Activated CD4-positive, alpha-beta T cell treated with anti-CD3 and anti-CD28 coated beads, Interleukin-2, amount 50 U/mL, for 1 hour (primary cell): Measurements from ENCODE around the gene MRPS27.
"Not testable (repeated sequence)": the region's sequence is repeated elsewhere in the genome, so short reads cannot be mapped to it uniquely, and the experiment has no call there.

Experiments used
- DNase-seq: peaks from one replicate; pipeline ENCODE4 v3.0.0-alpha.2; 2020

MRPS27 gene

DNA sequence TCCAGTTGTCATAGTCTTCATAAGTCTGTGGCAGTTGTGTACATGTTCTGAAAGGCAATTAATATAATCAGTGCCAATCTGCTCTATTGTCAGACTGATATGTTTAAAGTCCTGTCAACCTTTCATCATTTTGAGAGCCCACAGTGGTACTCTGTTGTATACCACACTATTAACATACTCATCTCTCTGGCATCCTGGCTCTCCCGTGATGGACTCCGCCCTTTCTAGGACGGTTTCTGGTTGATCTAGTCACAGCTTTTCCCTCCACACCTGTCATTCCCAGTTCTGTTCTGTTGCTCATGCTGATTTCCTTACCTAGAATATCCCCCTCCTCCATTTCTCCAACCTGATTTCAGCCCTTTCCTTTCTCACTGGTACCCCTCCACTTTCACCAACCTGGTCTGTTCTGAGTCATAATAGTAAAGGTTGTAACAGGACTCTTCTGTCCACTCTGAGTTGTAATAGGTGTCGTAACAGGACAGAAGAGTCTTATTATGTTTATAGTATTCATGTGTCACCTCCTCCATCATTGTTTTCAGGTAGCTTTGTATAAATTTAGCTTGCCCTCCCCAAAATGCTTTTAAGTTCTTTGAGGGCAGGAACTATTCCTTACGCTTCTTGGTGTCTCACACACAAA lies 4.3 kb upstream of the MRPS27 start:
- no peak for DNase-seq

DNA sequence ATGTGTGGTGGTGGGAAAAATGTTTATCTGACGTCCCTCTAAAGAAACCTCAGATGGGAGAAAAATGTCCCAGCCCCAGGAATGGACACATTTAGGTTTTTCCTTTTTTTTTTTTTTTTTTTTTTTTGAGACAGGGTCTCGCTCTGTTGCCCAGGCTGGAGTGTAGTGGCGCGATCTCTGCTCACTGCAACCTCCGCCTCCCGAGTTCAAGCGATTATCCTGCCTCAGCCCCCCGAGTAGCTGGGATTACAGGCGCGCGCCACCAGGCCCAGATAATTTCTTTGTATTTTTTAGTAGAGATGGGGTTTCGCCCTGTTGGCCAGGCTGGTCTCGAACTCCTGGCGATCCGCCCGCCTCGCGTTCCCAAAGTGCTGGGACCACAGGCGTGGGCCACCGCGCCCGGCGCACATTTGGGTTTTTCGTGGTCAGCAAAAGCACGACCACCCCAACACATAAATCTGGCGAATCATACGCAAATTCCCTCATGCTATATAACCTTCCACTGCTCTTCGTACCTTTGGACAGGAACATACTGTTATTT lies 535 bp downstream of the MRPS27 start:
- DNase-seq, result peak; percentile 8

GRCh38 chr5:72314571-72315172 lies 5.4 kb downstream of the MRPS27 start:
- no peak for DNase-seq

- DNase-seq, result no peak
These were observed 6.9 kb downstream of the MRPS27 start for GRCh38 chr5:72313141-72313540.

- DNase-seq, result no peak
These were observed 11.2 kb downstream of the MRPS27 start for GRCh38 chr5:72308853-72309191.

DNA sequence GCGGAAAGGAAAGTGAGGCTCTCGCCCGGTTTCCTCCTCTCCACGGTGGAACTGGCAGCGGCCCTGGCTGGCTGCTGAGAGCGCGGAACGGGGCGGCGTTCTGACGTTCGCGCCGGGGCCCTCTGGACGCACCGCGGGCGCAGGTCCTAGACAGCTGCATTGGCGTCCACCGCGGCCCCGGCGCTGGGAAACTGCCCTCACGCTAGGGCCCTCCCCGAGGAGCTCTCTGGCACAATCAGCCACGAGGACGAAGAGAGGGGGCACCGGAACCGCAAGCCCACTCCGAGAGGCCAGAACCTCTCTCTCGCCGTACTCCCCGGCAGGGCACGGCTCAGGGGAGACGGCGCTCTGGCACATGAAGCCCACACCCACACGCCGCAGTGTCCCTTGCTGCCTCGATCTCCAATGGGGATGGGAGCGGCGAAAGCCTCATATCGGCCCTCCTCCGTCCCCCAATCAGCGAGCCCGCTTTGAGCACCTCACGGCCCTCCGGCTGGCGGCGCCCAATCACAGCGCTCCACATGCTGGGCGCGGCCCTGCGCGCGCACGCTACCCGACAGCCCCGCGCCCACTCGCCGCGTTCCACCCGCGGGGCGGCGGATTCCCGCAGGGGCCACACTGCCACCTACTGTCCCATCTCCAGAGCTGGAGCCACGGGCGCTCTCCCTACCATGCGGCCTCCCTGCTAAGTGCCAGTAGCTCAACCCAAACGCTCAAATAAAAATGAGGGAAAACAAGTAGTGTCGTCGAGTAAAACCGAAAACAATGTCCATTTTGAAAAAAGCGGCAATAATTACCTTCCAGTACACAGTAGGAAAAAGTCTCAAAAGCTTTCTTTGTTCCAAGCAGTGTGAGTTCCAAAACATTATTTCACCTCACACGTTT lies 11.8 kb downstream of the MRPS27 start:
- DNase-seq, result peak; percentile 94

DNA sequence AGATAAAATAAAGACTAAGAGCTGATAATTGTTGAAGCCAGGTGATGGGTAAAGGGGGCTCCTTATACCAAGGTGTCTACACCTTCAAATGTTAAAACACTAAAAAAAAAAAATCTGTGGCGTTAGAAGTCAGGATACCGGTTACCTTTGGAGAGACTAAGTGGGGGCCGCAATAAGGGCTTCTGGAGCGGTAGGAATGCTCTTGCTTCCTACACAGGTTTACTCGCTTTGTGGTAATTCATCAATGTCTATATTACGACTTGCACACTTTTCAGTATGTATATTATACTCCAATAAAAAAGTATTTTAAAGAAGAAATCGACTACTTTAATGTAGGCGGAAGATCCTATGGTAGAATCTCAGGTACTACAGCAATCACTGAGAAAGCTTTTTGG lies 12.5 kb downstream of the MRPS27 start:
- DNase-seq, result no peak

GRCh38 chr5:72305194-72306142 lies 14.6 kb downstream of the MRPS27 start:
- no peak for DNase-seq

- DNase-seq, result no peak
These were observed 17.9 kb downstream of the MRPS27 start for GRCh38 chr5:72302171-72302570.

DNA sequence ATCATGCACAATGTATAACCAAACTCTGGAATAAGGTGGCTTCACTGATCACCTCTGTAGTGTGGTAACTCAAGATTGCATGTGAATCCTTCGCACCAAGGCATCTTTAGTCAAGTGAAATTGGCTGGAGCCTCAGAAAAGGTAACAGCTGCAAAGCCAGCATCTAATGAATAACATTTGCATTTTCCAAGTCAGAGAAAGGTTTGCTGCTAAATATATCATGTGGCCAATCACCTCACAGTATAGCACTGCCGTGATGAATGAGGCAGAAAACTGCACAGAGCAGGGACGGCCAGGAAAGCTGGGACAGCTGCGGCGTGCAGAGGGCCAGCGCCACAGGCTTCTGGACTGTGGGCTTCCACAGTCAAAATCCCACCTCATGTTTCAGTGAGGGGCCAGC lies 18.5 kb downstream of the MRPS27 start:
- no peak for DNase-seq

DNA sequence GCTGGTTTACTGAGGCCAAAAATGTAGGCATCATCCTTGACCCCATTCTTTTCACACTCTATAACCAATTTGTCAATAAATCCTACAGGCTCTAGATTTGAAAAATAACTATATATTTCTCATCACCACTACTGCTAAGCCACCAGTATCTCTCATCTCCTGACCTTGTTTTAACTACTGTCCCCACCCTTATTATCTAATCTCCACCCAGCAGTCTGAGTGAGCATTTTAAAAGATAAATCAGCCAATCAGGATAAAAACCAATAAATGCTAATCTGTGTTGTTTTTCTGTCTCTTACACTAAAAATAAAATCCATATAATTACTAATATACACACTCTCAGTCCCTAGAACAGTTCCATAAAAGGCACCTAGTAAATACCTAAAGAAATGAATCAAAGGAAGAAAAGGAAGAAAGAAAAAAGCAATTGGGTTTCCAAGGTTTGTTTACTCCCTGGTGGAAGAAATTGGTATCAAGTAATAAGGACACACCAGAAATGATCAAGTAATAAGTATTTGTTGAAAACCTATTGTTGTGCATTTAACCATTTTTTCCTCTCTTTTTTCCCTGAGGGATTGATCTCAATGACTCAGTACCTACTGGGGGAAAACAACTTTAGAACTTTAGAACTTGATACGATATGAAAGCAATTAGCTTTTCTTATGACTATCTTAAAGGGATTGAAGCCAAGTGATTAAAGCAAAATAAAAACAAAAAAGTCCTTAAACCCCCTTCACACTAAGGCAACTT lies 19.3 kb downstream of the MRPS27 start:
- DNase-seq, result no peak

GRCh38 chr5:72298711-72299110 lies 21.3 kb downstream of the MRPS27 start:
- no peak for DNase-seq

GRCh38 chr5:72298136-72298535 lies 21.9 kb downstream of the MRPS27 start:
- DNase-seq, result not testable (repeated sequence)

DNA sequence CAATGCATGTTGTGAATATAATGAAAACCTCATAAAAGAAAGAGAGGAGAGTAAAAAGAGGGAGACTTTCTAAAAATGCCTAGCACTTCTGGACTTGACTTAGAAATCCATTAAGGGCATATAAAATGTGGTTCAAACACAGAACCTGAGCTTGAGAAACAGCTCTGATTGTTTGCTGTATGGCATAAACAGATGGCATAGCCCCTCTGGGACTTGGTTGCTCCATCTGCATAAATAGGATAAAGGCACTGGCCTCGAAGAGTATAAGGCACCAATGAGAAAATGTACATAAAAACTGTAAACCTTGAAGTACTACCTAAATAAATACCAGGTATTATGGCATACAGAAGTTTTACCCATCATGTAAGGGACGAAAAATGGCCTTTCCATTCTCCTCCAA lies 23.8 kb downstream of the MRPS27 start:
- DNase-seq, result no peak

DNA sequence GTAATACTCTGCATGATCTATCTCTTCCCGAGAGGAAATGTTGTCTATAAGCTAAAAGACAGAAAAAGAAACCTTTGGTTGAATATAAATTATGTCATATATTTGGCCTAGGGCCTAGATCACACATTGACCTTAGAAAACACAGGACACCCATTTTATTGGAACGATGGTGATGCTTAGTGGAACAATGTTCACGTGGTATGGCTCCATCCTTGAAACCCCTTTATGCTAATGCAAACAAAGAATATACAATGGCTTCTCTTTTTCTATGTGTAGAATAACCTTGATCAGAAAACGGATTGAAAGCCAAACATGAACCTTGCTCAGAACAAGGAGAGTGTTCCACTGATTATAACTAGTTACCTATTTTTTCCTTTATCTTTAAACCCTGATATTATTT lies 24.5 kb downstream of the MRPS27 start:
- DNase-seq, result no peak

- DNase-seq, result no peak
These were observed 25.6 kb downstream of the MRPS27 start for GRCh38 chr5:72294473-72294872.

- no peak for DNase-seq
These were observed 26.5 kb downstream of the MRPS27 start for GRCh38 chr5:72293495-72294055.

DNA sequence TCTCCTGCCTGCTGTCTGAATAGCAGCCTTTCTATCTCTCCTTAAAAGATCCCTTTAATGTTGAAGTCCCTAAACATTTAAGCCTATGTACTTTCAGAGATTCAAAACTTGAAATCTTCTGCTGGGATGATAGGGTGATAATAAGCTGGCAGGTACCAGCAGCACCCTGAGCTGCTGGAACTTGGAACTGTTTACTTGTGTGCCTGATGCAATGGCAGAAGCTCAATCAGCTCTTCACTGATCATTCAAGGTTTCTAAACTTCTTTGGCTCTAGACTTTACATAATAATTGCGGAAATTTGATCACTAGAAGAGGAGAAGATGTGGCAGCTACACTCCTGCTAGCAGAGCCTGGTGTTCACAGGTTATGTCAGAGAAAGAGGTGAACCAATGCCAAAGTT lies 27.6 kb downstream of the MRPS27 start:
- DNase-seq, result no peak

GRCh38 chr5:72291601-72292000 lies 28.4 kb downstream of the MRPS27 start:
- DNase-seq, result no peak

GRCh38 chr5:72290356-72291133 lies 29.5 kb downstream of the MRPS27 start:
- DNase-seq, result no peak

DNA sequence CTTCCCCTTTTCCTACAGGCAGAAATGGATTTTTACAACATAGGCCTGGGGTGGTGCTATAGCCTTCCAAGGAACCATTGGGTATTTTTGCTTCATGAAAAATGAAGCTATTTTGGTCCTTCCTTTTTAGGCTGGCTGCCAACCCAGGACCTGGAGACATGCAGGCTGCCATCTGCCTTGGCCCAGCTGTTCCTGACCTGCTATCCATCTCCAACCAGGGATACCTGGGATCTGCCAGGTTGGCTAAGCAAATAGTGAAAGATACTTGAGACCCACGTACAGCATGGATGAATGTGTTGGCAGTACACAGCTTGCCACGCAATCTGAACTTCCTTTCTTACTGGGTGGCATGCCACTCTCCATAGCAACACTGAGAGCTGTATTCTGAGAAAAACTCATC lies 31.1 kb downstream of the MRPS27 start:
- no peak for DNase-seq
